Measurements from ENCODE around the gene RTP5. TPM values are rescaled to one million over a fixed set of nuclear protein-coding genes. Genes with fewer than 3 reads are reported as not detected.
"Not testable (repeated sequence)": the region's sequence is repeated elsewhere in the genome, so short reads cannot be mapped to it uniquely, and the experiment has no call there.

The RTP5 gene
- total RNA-seq, 1 donor from 2014 or later: 0.07 TPM

GRCh38 chr2:241900251-241901017, 30.9 kb downstream of the RTP5 start:
- intact Hi-C loops (cut with micrococcal nuclease): no loop called here

- intact Hi-C loops (cut with micrococcal nuclease): no loop called here
These were observed 31.5 kb downstream of the RTP5 start for GRCh38 chr2:241901018-241901380.

GRCh38 chr2:241901500-241902351, 32.2 kb downstream of the RTP5 start:
- intact Hi-C loops (cut with micrococcal nuclease): no loop called here

- intact Hi-C loops (cut with micrococcal nuclease): no loop called here
These were observed 32.9 kb downstream of the RTP5 start for GRCh38 chr2:241902357-241902991.

- intact Hi-C loops (cut with micrococcal nuclease): no loop called here
These were observed 33.8 kb downstream of the RTP5 start for GRCh38 chr2:241903121-241904010.

GRCh38 chr2:241904011-241904718, 34.6 kb downstream of the RTP5 start:
- intact Hi-C loops (cut with micrococcal nuclease): no loop called here

GRCh38 chr2:241904791-241905710, 35.5 kb downstream of the RTP5 start:
- intact Hi-C loops (cut with micrococcal nuclease): no loop called here

- intact Hi-C loops (cut with micrococcal nuclease): no loop called here
These were observed 36.3 kb downstream of the RTP5 start for GRCh38 chr2:241905716-241906377.

- intact Hi-C loops (cut with micrococcal nuclease): not testable (repeated sequence)
These were observed 36.8 kb downstream of the RTP5 start for GRCh38 chr2:241906378-241906770.

GRCh38 chr2:241906826-241907570, 37.5 kb downstream of the RTP5 start:
- intact Hi-C loops (cut with micrococcal nuclease): no loop called here

GRCh38 chr2:241907831-241908230, 38.3 kb downstream of the RTP5 start:
- intact Hi-C loops (cut with micrococcal nuclease): not testable (repeated sequence)

- intact Hi-C loops (cut with micrococcal nuclease): no loop called here
These were observed 39.3 kb downstream of the RTP5 start for GRCh38 chr2:241908686-241909420.

- intact Hi-C loops (cut with micrococcal nuclease): no loop called here
These were observed 40.2 kb downstream of the RTP5 start for GRCh38 chr2:241909769-241910168.

GRCh38 chr2:241910604-241911520, 41.3 kb downstream of the RTP5 start:
- intact Hi-C loops (cut with micrococcal nuclease): no loop called here

GRCh38 chr2:241911551-241911950, 42.0 kb downstream of the RTP5 start:
- intact Hi-C loops (cut with micrococcal nuclease): no loop called here

GRCh38 chr2:241912021-241912555, 42.6 kb downstream of the RTP5 start:
- intact Hi-C loops (cut with micrococcal nuclease): no loop called here

All from T-helper 2 cell treated with Interferon-gamma antibody and Interleukin-4, amounts not matched to agents 100 ng/mL and 5 ng/mL, for 36 hours (primary cell).